A673 (cell line): Measurements from ENCODE around the gene A1BG.

Experiments used
- CTCF ChIP-seq: fragments of 300-800, 200-600 bp; sonication (generic); conservative IDR thresholded peaks from 2 replicates; pipeline ENCODE4 v1.5.1; 2017; ENCODE audit warnings: low read depth, mild to moderate bottlenecking, antibody characterized with exemption, low read length, moderate library complexity, mixed read lengths
- EZH2 ChIP-seq: fragments of 200-600 bp; sonication (generic); IDR thresholded peaks from 2 replicates; pipeline ENCODE4 v1.6.1; 2017; ENCODE audit warnings: borderline replicate concordance, low read depth, mild to moderate bottlenecking, mixed read lengths, antibody characterized with exemption, low read length; ENCODE audit not compliant: poor library complexity, severe bottlenecking

GRCh38 chr19:58372311-58373133, 19.2 kb upstream of the A1BG start:
- TF ChIP-seq CTCF: no peak
- TF ChIP-seq EZH2: no peak
